Neural cell (in vitro differentiated cells): Measurements from ENCODE around the gene GPR161. TPM values are rescaled to one million over a fixed set of nuclear protein-coding genes. Genes with fewer than 3 reads are reported as not detected.
"Not testable (repeated sequence)": the region's sequence is repeated elsewhere in the genome, so short reads cannot be mapped to it uniquely, and the experiment has no call there.

Experiments
- H2AFZ ChIP-seq: fragments of 200-600, 300-800 bp; sonication (generic), shearing (Covaris generic); 2 replicates; pipeline ENCODE4 v1.6.0; 2014; ENCODE audit warnings: low read depth, mild to moderate bottlenecking, antibody characterized with exemption, low read length, moderate library complexity
- H3F3A ChIP-seq: fragments of 200-600 bp; shearing (Covaris generic); 2 replicates; pipeline ENCODE4 v1.6.1; 2016; ENCODE audit warnings: mild to moderate bottlenecking, moderate library complexity, mixed read lengths, antibody characterized with exemption, low read length; ENCODE audit not compliant: insufficient read depth, poor library complexity, severe bottlenecking
- H3K27ac ChIP-seq: fragments of 200-600, 300-800 bp; sonication (generic), shearing (Covaris generic); 2 replicates; pipeline ENCODE4 v1.5.1; 2014; ENCODE audit warnings: mild to moderate bottlenecking, low read length, moderate library complexity
- H3K27me3 ChIP-seq: fragments of 300-800, 200-600 bp; sonication (generic), shearing (Covaris generic); 2 replicates; pipeline ENCODE4 v1.6.0; 2014; ENCODE audit warnings: mild to moderate bottlenecking, low read depth, low read length, moderate library complexity; ENCODE audit not compliant: insufficient read depth
- H3K36me3 ChIP-seq: fragments of 300-800, 200-600 bp; sonication (generic), shearing (Covaris generic); 2 replicates; pipeline ENCODE4 v1.5.1; 2014; ENCODE audit warnings: mild to moderate bottlenecking, antibody characterized with exemption, low read length, moderate library complexity; ENCODE audit not compliant: insufficient read depth
- H3K4me2 ChIP-seq: fragments of 300-800, 200-600 bp; sonication (generic), shearing (Covaris generic); 2 replicates; pipeline ENCODE4 v1.6.0; 2014; ENCODE audit warnings: mild to moderate bottlenecking, low read length
- H3K4me3 ChIP-seq: fragments of 300-800, 200-600 bp; sonication (generic), shearing (Covaris generic); 2 replicates; pipeline ENCODE4 v1.5.1; 2014; ENCODE audit warnings: mild to moderate bottlenecking, low read length, moderate library complexity
- H3K79me2 ChIP-seq: fragments of 200-600 bp; shearing (Covaris generic); replicated peaks from 2 replicates; pipeline ENCODE4 v1.6.0; 2014; ENCODE audit warnings: mild to moderate bottlenecking, low read length, moderate library complexity; ENCODE audit not compliant: insufficient read depth
- H3K9ac ChIP-seq: fragments of 300-800, 200-600 bp; sonication (generic), shearing (Covaris generic); 2 replicates; pipeline ENCODE4 v1.6.1; 2016; ENCODE audit warnings: mild to moderate bottlenecking, low read length, mixed read lengths
- H3K9me2 ChIP-seq: fragments of 200-600 bp; shearing (Covaris generic); 2 replicates; pipeline ENCODE4 v1.6.1; 2016; ENCODE audit warnings: mild to moderate bottlenecking, low read length, mixed read lengths; ENCODE audit not compliant: insufficient read depth
- H3K9me3 ChIP-seq: fragments of 200-600, 300-800 bp; sonication (generic), shearing (Covaris generic); 2 replicates; pipeline ENCODE4 v1.6.1; 2016; ENCODE audit warnings: mild to moderate bottlenecking, mixed run types, low read length, moderate library complexity, mixed read lengths
- H4K20me1 ChIP-seq: fragments of 200-600 bp; shearing (Covaris generic); 2 replicates; pipeline ENCODE4 v1.6.1; 2016; ENCODE audit warnings: mild to moderate bottlenecking, mixed run types; ENCODE audit not compliant: insufficient read depth
- EP300 ChIP-seq: fragments of 450-650 bp; conservative IDR thresholded peaks from 2 replicates; pipeline ENCODE4 v1.6.1; 2014; ENCODE audit warnings: antibody characterized with exemption, mild to moderate bottlenecking, moderate library complexity; ENCODE audit not compliant: poor library complexity, severe bottlenecking
- EZH2 ChIP-seq: fragments of 200-600, 300-800 bp; shearing (Covaris generic), sonication (generic); IDR thresholded peaks from 2 replicates; pipeline ENCODE4 v1.6.1; 2014; ENCODE audit warnings: antibody characterized with exemption, low read length, borderline replicate concordance, mild to moderate bottlenecking; ENCODE audit not compliant: insufficient read depth, poor library complexity, severe bottlenecking
- MXI1 ChIP-seq: fragments of 450-650 bp; conservative IDR thresholded peaks from 2 replicates; pipeline ENCODE4 v1.6.1; 2014; ENCODE audit warnings: antibody characterized with exemption, mild to moderate bottlenecking; ENCODE audit not compliant: poor library complexity, severe bottlenecking
- POLR2AphosphoS5 ChIP-seq: IDR thresholded peaks from 2 replicates; pipeline ENCODE4 v1.6.1; 2012
- RAD21 ChIP-seq: fragments of 450-650 bp; conservative IDR thresholded peaks from 2 replicates; pipeline ENCODE4 v1.6.1; 2014; ENCODE audit warnings: antibody characterized with exemption, mild to moderate bottlenecking, moderate library complexity
- SMC3 ChIP-seq: fragments of 450-650 bp; conservative IDR thresholded peaks from 2 replicates; pipeline ENCODE4 v1.6.1; 2014; ENCODE audit warnings: antibody characterized with exemption, mild to moderate bottlenecking, moderate library complexity; ENCODE audit not compliant: poor library complexity
- TAF1 ChIP-seq: IDR thresholded peaks from 2 replicates; pipeline ENCODE4 v1.6.1; 2012; ENCODE audit warnings: low read depth
- polyA plus RNA-seq: library from polyadenylated mRNA; depleted of rRNA; stranded (reverse); fragments of >200 nt; gene quantifications from 2 replicates; pipeline ENCODE4 v1.2.3, GENCODE V29; 2014
- TF ChIP-seq, protein P1 (sequence below): fragments of 450-650 bp; IDR thresholded peaks from 2 replicates; pipeline ENCODE4 v1.5.1; 2014; ENCODE audit warnings: antibody characterized with exemption, mild to moderate bottlenecking, moderate library complexity; ENCODE audit not compliant: poor library complexity, severe bottlenecking
- TF ChIP-seq, protein P2 (sequence below): IDR thresholded peaks from 2 replicates; pipeline ENCODE4 v1.6.1; 2012; ENCODE audit warnings: borderline replicate concordance

GPR161 gene
- polyA plus RNA-seq, 1 donor from 2014 or later, result 39.0 TPM

DNA sequence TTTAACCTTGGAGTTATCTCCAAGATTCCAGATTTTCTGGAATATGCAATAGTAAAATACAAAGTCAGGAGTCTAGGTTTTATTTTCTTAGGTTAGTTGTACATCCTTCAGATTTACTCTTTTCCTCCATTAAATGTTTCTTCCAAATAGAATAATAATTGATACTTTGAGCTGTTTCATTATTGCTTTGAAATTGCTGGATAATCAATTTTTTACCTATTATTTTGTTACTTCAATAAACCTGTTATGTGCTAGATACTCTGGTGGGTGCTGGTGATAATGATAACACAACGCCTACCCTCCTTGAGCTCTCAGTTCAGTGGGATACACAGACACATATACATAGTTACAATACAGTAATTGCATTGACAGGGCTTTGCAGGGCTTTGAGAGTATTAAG lies 79.4 kb downstream of the GPR161 start:
- H3K27me3 ChIP-seq, result no peaks in the 10 kb centered on the region
- H3K9ac ChIP-seq, result no peak overlapping the region
- no peaks in the 10 kb centered on the region for H3K9me3 ChIP-seq
- no peaks in the 10 kb centered on the region for H3K36me3 ChIP-seq
- H3K79me2 ChIP-seq, result no peaks in the 10 kb centered on the region
- no peak overlapping the region for H3K27ac ChIP-seq
- H2AFZ ChIP-seq, result no peak overlapping the region
- no peaks in the 10 kb centered on the region for H3F3A ChIP-seq
- H3K4me3 ChIP-seq, result no peak overlapping the region
- TF ChIP-seq SMC3 (no peak), EZH2 (no peak), POLR2AphosphoS5 (no peak), RAD21 (no peak), EP300 (no peak), MXI1 (no peak), TAF1 (no peak)
- TF ChIP-seq, protein P1, sequence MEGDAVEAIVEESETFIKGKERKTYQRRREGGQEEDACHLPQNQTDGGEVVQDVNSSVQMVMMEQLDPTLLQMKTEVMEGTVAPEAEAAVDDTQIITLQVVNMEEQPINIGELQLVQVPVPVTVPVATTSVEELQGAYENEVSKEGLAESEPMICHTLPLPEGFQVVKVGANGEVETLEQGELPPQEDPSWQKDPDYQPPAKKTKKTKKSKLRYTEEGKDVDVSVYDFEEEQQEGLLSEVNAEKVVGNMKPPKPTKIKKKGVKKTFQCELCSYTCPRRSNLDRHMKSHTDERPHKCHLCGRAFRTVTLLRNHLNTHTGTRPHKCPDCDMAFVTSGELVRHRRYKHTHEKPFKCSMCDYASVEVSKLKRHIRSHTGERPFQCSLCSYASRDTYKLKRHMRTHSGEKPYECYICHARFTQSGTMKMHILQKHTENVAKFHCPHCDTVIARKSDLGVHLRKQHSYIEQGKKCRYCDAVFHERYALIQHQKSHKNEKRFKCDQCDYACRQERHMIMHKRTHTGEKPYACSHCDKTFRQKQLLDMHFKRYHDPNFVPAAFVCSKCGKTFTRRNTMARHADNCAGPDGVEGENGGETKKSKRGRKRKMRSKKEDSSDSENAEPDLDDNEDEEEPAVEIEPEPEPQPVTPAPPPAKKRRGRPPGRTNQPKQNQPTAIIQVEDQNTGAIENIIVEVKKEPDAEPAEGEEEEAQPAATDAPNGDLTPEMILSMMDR, result no peak
- TF ChIP-seq, protein P2, sequence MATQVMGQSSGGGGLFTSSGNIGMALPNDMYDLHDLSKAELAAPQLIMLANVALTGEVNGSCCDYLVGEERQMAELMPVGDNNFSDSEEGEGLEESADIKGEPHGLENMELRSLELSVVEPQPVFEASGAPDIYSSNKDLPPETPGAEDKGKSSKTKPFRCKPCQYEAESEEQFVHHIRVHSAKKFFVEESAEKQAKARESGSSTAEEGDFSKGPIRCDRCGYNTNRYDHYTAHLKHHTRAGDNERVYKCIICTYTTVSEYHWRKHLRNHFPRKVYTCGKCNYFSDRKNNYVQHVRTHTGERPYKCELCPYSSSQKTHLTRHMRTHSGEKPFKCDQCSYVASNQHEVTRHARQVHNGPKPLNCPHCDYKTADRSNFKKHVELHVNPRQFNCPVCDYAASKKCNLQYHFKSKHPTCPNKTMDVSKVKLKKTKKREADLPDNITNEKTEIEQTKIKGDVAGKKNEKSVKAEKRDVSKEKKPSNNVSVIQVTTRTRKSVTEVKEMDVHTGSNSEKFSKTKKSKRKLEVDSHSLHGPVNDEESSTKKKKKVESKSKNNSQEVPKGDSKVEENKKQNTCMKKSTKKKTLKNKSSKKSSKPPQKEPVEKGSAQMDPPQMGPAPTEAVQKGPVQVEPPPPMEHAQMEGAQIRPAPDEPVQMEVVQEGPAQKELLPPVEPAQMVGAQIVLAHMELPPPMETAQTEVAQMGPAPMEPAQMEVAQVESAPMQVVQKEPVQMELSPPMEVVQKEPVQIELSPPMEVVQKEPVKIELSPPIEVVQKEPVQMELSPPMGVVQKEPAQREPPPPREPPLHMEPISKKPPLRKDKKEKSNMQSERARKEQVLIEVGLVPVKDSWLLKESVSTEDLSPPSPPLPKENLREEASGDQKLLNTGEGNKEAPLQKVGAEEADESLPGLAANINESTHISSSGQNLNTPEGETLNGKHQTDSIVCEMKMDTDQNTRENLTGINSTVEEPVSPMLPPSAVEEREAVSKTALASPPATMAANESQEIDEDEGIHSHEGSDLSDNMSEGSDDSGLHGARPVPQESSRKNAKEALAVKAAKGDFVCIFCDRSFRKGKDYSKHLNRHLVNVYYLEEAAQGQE, result no peak
- no peaks in the 10 kb centered on the region for H3K9me2 ChIP-seq
- H3K4me2 ChIP-seq, result no peak overlapping the region
- H4K20me1 ChIP-seq, result no peaks in the 10 kb centered on the region

GRCh38 chr1:168056152-168056551 lies 80.6 kb downstream of the GPR161 start:
- H3K9ac ChIP-seq, H3K27me3 ChIP-seq, H3K4me3 ChIP-seq, H3K4me2 ChIP-seq, H3K36me3 ChIP-seq, H3K9me3 ChIP-seq, H3K27ac ChIP-seq, H2AFZ ChIP-seq, H3K9me2 ChIP-seq, H3F3A ChIP-seq, H3K79me2 ChIP-seq, H4K20me1 ChIP-seq: not testable (repeated sequence)

DNA sequence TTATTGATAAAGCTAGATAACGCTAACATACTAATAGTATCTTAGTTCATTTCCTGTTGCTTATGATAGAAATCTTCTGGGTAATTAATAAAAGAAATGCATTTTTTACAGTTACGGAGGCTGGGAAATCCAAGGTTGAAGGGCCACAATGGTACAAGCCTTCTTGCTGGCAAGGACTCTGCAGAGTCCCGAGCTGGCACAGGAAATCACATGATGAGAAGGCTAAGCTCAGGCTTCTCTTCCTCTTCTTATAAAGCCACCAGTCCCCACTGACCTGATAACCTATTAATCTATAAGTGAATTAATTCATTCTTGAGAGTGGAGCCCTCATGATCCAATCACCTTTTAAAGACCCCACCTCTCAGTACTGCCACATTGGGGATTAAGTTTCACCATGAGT lies 82.6 kb downstream of the GPR161 start:
- Histone ChIP-seq H3F3A (no peaks in the 10 kb centered on the region), H3K79me2 (no peaks in the 10 kb centered on the region), H3K9me3 (no peaks in the 10 kb centered on the region), H4K20me1 (no peaks in the 10 kb centered on the region), H3K9me2 (no peaks in the 10 kb centered on the region), H3K4me3 (no peak overlapping the region), H3K27ac (no peak overlapping the region), H2AFZ (no peak overlapping the region), H3K4me2 (no peak overlapping the region), H3K9ac (no peak overlapping the region), H3K27me3 (no peaks in the 10 kb centered on the region), H3K36me3 (no peaks in the 10 kb centered on the region)
- no peak for TF ChIP-seq SMC3
- TF ChIP-seq EZH2, result no peak
- no peak for TF ChIP-seq RAD21
